ENCODE measurements around the gene GGNBP2.

GGNBP2 gene

DNA sequence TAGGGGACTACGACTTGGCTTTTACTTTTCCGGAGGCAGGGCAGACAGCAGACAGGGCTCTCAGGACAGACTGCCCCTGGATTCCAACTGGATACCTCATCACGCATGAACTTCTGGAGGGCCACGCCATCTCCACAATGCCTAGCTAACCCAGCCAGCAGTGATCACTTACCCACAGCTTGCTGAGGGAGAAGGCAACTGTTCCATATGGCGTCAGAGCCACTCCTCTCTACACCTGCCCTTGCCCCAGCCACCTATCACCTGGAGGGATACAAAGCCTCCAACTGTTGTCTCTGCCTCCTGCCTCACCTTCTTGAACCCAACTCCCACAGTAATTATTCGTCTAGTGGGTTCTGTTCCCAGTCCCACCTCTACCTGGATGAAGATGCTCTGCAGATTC, 18.8 kb upstream of the GGNBP2 start:
- no peak for ATAC-seq (replicated peaks; ENCODE audit: extremely low read depth, poor library complexity, severe bottlenecking)
- Mint-ChIP-seq H3K4me1 (peaks cover 20% of the 10 kb centered on the region), H3K36me3 (ENCODE audit: insufficient read depth) (peaks cover 20% of the 10 kb centered on the region), H3K27ac (ENCODE audit: low read depth) (no peak overlapping the region), H3K4me3 (no peak overlapping the region), H3K9me3 (no peaks in the 10 kb centered on the region), H3K27me3 (no peaks in the 10 kb centered on the region)
- DNase-seq (ENCODE audit: low spot score in 2 of 2), result peak in 1 of 2 donors; percentile 8

DNA sequence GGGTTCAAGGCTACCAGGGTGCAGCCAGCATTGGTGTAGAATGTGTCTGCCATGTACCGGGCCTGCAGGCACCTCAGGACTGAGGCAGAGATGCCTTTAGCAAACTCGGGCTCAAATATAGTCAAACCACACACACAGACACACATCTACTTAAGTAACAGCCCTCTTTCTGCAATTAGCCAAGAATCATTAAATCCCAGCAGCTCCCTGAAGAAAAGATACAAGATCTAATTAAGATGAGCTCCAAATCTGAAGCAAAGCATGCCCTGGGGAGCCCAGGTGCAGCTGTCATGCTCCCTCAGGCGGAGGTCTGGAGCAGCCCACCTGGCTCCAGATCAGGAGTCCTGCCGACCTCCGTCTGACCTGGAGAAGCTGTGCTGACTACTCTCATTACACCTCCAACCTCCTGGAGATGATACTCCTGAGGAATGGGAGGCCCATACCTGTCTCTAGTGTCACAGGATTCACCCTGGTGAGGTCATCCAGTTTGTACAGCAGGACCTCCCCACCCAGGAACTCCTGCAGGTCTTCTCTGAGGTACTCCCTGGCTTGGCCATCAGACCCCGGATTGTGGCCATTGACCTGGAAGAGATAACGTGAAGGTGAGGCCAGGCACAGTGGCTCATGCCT, 17.0 kb upstream of the GGNBP2 start:
- Mint-ChIP-seq H3K4me3 (no peak overlapping the region), H3K9me3 (no peaks in the 10 kb centered on the region), H3K36me3 (ENCODE audit: insufficient read depth) (peaks cover 13% of the 10 kb centered on the region), H3K4me1 (peaks cover 24% of the 10 kb centered on the region), H3K27me3 (no peaks in the 10 kb centered on the region), H3K27ac (ENCODE audit: low read depth) (no peak overlapping the region)
- no peak for ATAC-seq (replicated peaks; ENCODE audit: extremely low read depth, poor library complexity, severe bottlenecking)
- DNase-seq (ENCODE audit: low spot score in 2 of 2), result no peak

DNA sequence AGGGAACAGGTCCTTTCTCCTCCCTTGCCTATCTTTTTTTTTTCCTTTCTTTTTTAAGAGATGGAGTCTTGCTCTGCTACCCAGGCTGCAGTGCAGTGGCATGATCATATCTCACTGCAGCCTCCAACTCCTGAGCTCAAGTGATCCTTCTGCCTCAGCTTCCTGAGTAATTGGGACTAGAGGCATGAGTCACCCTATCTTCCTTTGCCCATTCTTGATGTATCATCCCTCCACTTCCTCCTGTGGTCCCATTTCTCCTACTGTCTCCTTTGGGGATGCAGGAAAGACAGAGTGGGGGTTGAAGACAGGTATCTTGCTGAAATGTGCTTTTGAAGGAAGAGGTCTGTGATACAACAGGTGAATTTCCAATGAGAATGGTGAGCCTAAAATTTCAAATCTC, 15.6 kb upstream of the GGNBP2 start:
- no peak for DNase-seq (ENCODE audit: low spot score in 2 of 2)
- H3K4me3 Mint-ChIP-seq, result no peak overlapping the region
- peaks cover 27% of the 10 kb centered on the region for H3K4me1 Mint-ChIP-seq
- no peak overlapping the region for H3K27ac Mint-ChIP-seq (ENCODE audit: low read depth)
- H3K27me3 Mint-ChIP-seq, result no peaks in the 10 kb centered on the region
- H3K9me3 Mint-ChIP-seq, result no peaks in the 10 kb centered on the region
- ATAC-seq (replicated peaks; ENCODE audit: extremely low read depth, poor library complexity, severe bottlenecking), result no peak
- H3K36me3 Mint-ChIP-seq (ENCODE audit: insufficient read depth), result peaks cover 15% of the 10 kb centered on the region

DNA sequence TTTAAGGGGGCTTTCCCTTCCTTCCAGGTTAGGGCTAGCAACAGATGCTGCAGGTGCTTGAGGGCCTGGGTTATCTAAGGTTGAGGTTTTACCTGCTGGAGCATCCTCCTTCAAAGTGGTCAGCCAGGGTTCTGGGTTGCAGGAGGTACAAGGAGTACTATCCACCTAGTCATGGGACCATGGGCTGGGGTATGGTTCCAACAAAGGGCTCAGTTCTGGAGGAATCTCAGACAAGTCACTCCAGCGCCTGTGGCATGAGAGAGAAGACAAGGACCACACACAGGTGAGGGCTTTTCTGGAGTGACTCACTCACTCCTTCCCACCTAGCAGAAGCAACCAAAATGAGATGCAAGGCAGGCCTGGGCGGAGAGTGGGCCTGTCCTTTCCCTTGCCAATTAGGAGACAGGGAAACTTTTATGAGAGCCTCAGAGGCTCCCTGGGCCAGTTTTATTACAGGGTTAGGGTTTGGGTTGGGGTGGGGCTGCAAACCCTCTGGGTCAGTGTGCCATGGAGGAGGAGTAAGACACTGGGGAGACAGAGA, 12.2 kb upstream of the GGNBP2 start:
- Mint-ChIP-seq H3K4me1 (peaks cover 26% of the 10 kb centered on the region), H3K27ac (ENCODE audit: low read depth) (no peak overlapping the region), H3K9me3 (no peaks in the 10 kb centered on the region), H3K36me3 (ENCODE audit: insufficient read depth) (peaks cover 22% of the 10 kb centered on the region), H3K4me3 (no peak overlapping the region), H3K27me3 (no peaks in the 10 kb centered on the region)
- ATAC-seq (replicated peaks; ENCODE audit: extremely low read depth, poor library complexity, severe bottlenecking), result no peak
- no peak for DNase-seq (ENCODE audit: low spot score in 2 of 2)

DNA sequence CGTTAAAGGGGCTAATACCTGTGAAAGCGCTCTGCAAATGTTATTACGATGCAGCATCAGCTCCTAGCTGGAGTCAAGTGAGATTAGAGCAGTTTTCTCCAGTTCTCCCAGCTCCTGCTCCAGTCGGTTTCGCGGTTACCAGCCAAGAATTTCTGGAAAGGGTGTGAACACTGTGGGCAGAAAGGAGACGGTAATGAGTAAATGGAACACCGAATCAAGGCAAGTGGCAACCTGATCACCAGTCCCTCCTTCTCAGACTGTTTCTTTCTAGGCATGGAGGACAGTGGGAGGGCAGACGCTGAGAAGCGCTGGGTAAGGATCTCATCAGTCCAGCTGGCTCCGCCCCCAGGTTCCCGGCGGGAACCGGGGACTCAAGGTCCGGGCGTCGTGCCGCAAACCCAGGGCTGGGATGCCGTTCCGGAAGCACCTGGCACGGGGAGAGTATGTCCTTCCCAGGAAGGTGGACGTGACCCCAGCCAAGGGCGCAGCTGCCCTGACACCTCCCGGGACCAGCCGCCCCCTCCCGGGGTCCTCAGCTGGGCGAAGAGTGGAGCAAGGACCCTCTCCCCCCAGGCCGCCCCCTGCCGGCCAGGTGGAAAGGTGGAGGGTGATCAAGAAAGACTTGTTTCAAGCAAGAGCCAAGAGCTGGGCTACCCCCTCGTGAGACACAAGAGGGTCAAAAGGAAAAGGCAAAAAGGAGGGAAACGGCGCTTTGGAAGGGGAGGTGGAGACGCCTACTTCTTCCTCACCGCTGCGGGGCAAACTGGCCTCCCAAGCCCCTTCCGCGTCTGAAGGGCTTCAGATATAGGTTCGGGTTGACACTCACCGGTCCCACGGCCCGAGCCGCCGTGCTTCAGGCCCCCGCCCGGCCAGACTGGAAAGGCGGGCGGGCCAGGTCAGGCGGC, 10.5 kb upstream of the GGNBP2 start:
- Mint-ChIP-seq H3K4me3 (peak overlapping the region; percentile 99), H3K9me3 (no peaks in the 10 kb centered on the region), H3K27me3 (no peaks in the 10 kb centered on the region), H3K27ac (ENCODE audit: low read depth) (peak overlapping the region; percentile 96), H3K4me1 (peaks cover 26% of the 10 kb centered on the region), H3K36me3 (ENCODE audit: insufficient read depth) (peaks cover 22% of the 10 kb centered on the region)
- DNase-seq (ENCODE audit: low spot score in 2 of 2) (peak; percentile 25 to 33), ATAC-seq (replicated peaks; ENCODE audit: extremely low read depth, poor library complexity, severe bottlenecking) (peak; percentile 19)

DNA sequence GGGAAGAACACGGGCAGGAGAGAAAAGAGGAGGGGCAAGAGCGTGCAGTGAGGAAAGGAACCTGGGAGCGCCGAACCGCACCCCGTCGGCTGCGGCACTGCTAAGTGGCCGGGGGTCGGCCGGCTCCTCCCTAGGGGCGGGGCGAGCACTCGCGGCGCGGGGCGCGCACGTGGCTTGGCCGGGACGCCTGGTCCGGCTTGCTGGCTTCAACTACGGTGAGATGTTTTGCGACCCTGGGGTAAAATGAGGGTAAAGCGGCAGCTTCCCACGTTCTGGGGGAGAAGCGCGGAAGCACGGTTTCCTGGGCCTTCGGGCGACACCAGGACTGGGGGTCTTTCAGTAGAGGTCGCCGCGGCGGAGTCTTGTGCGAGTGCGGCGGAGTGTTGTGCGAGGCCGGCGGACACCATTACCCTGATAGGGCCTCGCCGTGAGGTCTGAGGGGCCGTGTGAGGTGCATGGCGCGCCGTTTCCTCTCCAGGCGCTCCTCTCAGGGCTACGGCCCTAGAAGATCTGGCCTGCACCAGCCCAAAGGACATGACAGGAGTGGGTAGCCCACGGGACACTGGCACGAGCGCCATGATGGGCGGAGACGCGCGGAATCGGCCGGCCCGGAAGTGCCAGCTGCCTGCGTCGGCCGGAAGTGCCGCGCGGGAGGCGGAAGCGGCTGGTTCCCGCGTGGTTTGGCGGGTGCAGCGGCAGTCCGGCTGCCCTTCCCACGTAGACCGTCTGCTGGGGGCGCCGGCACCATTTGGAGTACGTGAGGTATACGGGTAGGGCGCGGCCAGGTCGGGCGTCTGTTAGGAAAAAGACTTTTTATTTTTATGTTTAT, 9.7 kb upstream of the GGNBP2 start, which contains the start of the genes MYO19 and PIGW:
Gene MYO19, minus strand, starts transcription at position 29 of the 829 bp plus-strand sequence. CDS start 2,330 bp downstream, outside the sequence.
Gene PIGW, plus strand, starts transcription at position 148 of the 829 bp plus-strand sequence. CDS start 2,115 bp downstream, outside the sequence.
- Mint-ChIP-seq H3K27me3 (no peaks in the 10 kb centered on the region), H3K4me3 (peak within 1 kb of the TSS; percentile 99), H3K4me1 (peaks cover 30% of the 10 kb centered on the region), H3K9me3 (no peaks in the 10 kb centered on the region), H3K27ac (ENCODE audit: low read depth) (peak within 1 kb of the TSS; percentile 96), H3K36me3 (ENCODE audit: insufficient read depth) (peaks cover 22% of the 10 kb centered on the region)
- DNase-seq (ENCODE audit: low spot score in 2 of 2), result peak; percentile 74
- peak; percentile 85 for ATAC-seq (replicated peaks; ENCODE audit: extremely low read depth, poor library complexity, severe bottlenecking)

GRCh38 chr17:36535669-36536081, 9.0 kb upstream of the GGNBP2 start:
- Mint-ChIP-seq H3K36me3 (ENCODE audit: insufficient read depth) (peaks cover 22% of the 10 kb centered on the region), H3K4me3 (peak overlapping the region; percentile 99), H3K9me3 (no peaks in the 10 kb centered on the region), H3K4me1 (peaks cover 30% of the 10 kb centered on the region), H3K27me3 (no peaks in the 10 kb centered on the region), H3K27ac (ENCODE audit: low read depth) (peak overlapping the region; percentile 96)
- no peak for DNase-seq (ENCODE audit: low spot score in 2 of 2)
- peak; percentile 44 for ATAC-seq (replicated peaks; ENCODE audit: extremely low read depth, poor library complexity, severe bottlenecking)

DNA sequence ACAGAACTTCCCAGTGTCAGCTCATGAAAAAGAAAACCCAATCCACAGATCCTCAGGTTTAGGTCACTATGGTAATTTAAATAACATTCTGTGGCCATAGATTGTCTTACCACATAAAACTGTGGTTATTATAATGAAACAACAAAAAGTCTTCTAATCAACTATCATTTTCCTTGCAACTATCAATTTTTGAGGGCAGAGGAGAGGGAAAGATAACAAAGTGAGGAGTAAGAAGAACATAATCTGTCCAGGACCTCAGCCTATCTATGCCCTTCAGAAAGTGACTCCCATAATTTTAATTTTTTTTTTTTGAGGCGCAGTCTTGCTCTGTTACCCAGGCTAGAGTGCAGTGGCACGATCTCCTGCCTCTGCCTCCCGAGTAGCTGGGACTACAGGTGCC, 4.0 kb upstream of the GGNBP2 start:
- ATAC-seq (replicated peaks; ENCODE audit: extremely low read depth, poor library complexity, severe bottlenecking), result no peak
- no peak overlapping the region for H3K4me3 Mint-ChIP-seq
- H3K4me1 Mint-ChIP-seq, result peaks cover 17% of the 10 kb centered on the region
- no peaks in the 10 kb centered on the region for H3K9me3 Mint-ChIP-seq
- H3K27ac Mint-ChIP-seq (ENCODE audit: low read depth), result no peak overlapping the region
- DNase-seq (ENCODE audit: low spot score in 2 of 2), result no peak
- no peaks in the 10 kb centered on the region for H3K27me3 Mint-ChIP-seq
- peaks cover 27% of the 10 kb centered on the region for H3K36me3 Mint-ChIP-seq (ENCODE audit: insufficient read depth)

GRCh38 chr17:36542755-36543154, 2.0 kb upstream of the GGNBP2 start:
- no peak for ATAC-seq (replicated peaks; ENCODE audit: extremely low read depth, poor library complexity, severe bottlenecking)
- Mint-ChIP-seq H3K4me3 (no peak overlapping the region), H3K36me3 (ENCODE audit: insufficient read depth) (peaks cover 26% of the 10 kb centered on the region), H3K4me1 (peaks cover 20% of the 10 kb centered on the region), H3K9me3 (no peaks in the 10 kb centered on the region), H3K27me3 (no peaks in the 10 kb centered on the region), H3K27ac (ENCODE audit: low read depth) (no peak overlapping the region)
- DNase-seq (ENCODE audit: low spot score in 2 of 2), result no peak

DNA sequence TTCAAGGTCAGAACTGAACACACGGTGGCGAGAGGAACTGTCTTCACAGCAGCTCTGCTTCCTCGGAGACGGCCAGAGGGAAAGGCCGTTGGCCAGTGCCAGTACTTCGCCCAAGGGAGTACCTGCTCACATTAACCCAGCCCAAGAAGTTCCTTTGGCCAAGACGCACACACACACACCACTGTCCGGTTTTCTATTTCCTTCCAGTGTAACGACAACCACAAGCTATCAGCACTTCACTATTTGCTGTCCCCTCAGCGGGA, 744 bp upstream of the GGNBP2 start:
- Mint-ChIP-seq H3K27me3 (no peaks in the 10 kb centered on the region), H3K27ac (ENCODE audit: low read depth) (peak overlapping the region; percentile 98), H3K4me1 (peaks cover 24% of the 10 kb centered on the region), H3K36me3 (ENCODE audit: insufficient read depth) (peaks cover 28% of the 10 kb centered on the region), H3K4me3 (peak overlapping the region; percentile 95), H3K9me3 (no peaks in the 10 kb centered on the region)
- no peak for ATAC-seq (replicated peaks; ENCODE audit: extremely low read depth, poor library complexity, severe bottlenecking)
- DNase-seq (ENCODE audit: low spot score in 2 of 2), result no peak

- no peaks in the 10 kb centered on the region for H3K27me3 Mint-ChIP-seq
- peak overlapping the region; percentile 98 for H3K27ac Mint-ChIP-seq (ENCODE audit: low read depth)
- H3K4me1 Mint-ChIP-seq, result peaks cover 23% of the 10 kb centered on the region
- H3K36me3 Mint-ChIP-seq (ENCODE audit: insufficient read depth), result peaks cover 28% of the 10 kb centered on the region
- H3K4me3 Mint-ChIP-seq, result peak overlapping the region; percentile 95
- H3K9me3 Mint-ChIP-seq, result no peaks in the 10 kb centered on the region
- ATAC-seq (replicated peaks; ENCODE audit: extremely low read depth, poor library complexity, severe bottlenecking), result no peak
- DNase-seq (ENCODE audit: low spot score in 2 of 2), result no peak
Measured at GRCh38 chr17:36545077-36545464, 352 bp downstream of the GGNBP2 start.
